ENCODE data around the gene COMMD3.
"Not testable (repeated sequence)": the region's sequence is repeated elsewhere in the genome, so short reads cannot be mapped to it uniquely, and the experiment has no call there.

The COMMD3 gene

GRCh38 chr10:22316286-22317075 is at the start of gene COMMD3:
TSS of gene COMMD3 (plus strand) at chr10:22316388. CDS start at chr10:22316418, 30 bp downstream.
- FAIRE-seq (peak; percentile 93), DNase-seq (ENCODE audit: insufficient read length, low spot score) (no peak)

GRCh38 chr10:22268503-22268902 is 47.7 kb upstream of the COMMD3 start:
- FAIRE-seq: no peak
- no peak for DNase-seq (ENCODE audit: insufficient read length, low spot score)

- FAIRE-seq: no peak
- no peak for DNase-seq (ENCODE audit: insufficient read length, low spot score)
Observed at GRCh38 chr10:22271786-22272185, 44.4 kb upstream of the COMMD3 start.

GRCh38 chr10:22278441-22278782 is 37.8 kb upstream of the COMMD3 start:
- DNase-seq (ENCODE audit: insufficient read length, low spot score) (no peak), FAIRE-seq (no peak)

GRCh38 chr10:22280078-22280477 is 36.1 kb upstream of the COMMD3 start:
- DNase-seq (ENCODE audit: insufficient read length, low spot score): no peak
- FAIRE-seq: no peak

GRCh38 chr10:22285130-22285529 is 31.1 kb upstream of the COMMD3 start:
- FAIRE-seq: no peak
- no peak for DNase-seq (ENCODE audit: insufficient read length, low spot score)

- FAIRE-seq (no peak), DNase-seq (ENCODE audit: insufficient read length, low spot score) (no peak)
Observed at GRCh38 chr10:22293747-22294404, 22.3 kb upstream of the COMMD3 start.

- DNase-seq (ENCODE audit: insufficient read length, low spot score) (no peak), FAIRE-seq (no peak)
Observed at GRCh38 chr10:22294694-22295093, 21.5 kb upstream of the COMMD3 start.

GRCh38 chr10:22301193-22301592 is 15.0 kb upstream of the COMMD3 start:
- FAIRE-seq (no peak), DNase-seq (ENCODE audit: insufficient read length, low spot score) (no peak)

GRCh38 chr10:22303461-22303860 is 12.7 kb upstream of the COMMD3 start:
- no peak for FAIRE-seq
- no peak for DNase-seq (ENCODE audit: insufficient read length, low spot score)

- DNase-seq (ENCODE audit: insufficient read length, low spot score) (no peak), FAIRE-seq (no peak)
Observed at GRCh38 chr10:22305721-22306120, 10.5 kb upstream of the COMMD3 start.

- no peak for DNase-seq (ENCODE audit: insufficient read length, low spot score)
- no peak for FAIRE-seq
Observed at GRCh38 chr10:22308390-22308789, 7.8 kb upstream of the COMMD3 start.

GRCh38 chr10:22309180-22310000 is 6.8 kb upstream of the COMMD3 start:
- no peak for FAIRE-seq

GRCh38 chr10:22310012-22310411 is 6.2 kb upstream of the COMMD3 start:
- not testable (repeated sequence) for DNase-seq (ENCODE audit: insufficient read length, low spot score); FAIRE-seq

More at GRCh38 chr10:22309180-22310000, 6.8 kb upstream of the COMMD3 start:
- DNase-seq (ENCODE audit: insufficient read length, low spot score): no peak

GRCh38 chr10:22310928-22311327 is 5.3 kb upstream of the COMMD3 start:
- DNase-seq (ENCODE audit: insufficient read length, low spot score): no peak
- FAIRE-seq: no peak

GRCh38 chr10:22314852-22315251 is 1.3 kb upstream of the COMMD3 start:
- DNase-seq (ENCODE audit: insufficient read length, low spot score) (no peak), FAIRE-seq (no peak)

- no peak for DNase-seq (ENCODE audit: insufficient read length, low spot score)
- FAIRE-seq: no peak
Observed at GRCh38 chr10:22315455-22316285, 518 bp upstream of the COMMD3 start.

- DNase-seq (ENCODE audit: insufficient read length, low spot score): no peak
- FAIRE-seq: no peak
Observed at GRCh38 chr10:22317076-22317370, 835 bp downstream of the COMMD3 start.

- no peak for DNase-seq (ENCODE audit: insufficient read length, low spot score)
- FAIRE-seq: no peak
Observed at GRCh38 chr10:22317771-22318565, 1.8 kb downstream of the COMMD3 start.

GRCh38 chr10:22318772-22319171 is 2.6 kb downstream of the COMMD3 start:
- DNase-seq (ENCODE audit: insufficient read length, low spot score) (no peak), FAIRE-seq (no peak)
